ENCODE results near the gene CS.
"Not testable (repeated sequence)": the region's sequence is repeated elsewhere in the genome, so short reads cannot be mapped to it uniquely, and the experiment has no call there.

Gene CS

DNA sequence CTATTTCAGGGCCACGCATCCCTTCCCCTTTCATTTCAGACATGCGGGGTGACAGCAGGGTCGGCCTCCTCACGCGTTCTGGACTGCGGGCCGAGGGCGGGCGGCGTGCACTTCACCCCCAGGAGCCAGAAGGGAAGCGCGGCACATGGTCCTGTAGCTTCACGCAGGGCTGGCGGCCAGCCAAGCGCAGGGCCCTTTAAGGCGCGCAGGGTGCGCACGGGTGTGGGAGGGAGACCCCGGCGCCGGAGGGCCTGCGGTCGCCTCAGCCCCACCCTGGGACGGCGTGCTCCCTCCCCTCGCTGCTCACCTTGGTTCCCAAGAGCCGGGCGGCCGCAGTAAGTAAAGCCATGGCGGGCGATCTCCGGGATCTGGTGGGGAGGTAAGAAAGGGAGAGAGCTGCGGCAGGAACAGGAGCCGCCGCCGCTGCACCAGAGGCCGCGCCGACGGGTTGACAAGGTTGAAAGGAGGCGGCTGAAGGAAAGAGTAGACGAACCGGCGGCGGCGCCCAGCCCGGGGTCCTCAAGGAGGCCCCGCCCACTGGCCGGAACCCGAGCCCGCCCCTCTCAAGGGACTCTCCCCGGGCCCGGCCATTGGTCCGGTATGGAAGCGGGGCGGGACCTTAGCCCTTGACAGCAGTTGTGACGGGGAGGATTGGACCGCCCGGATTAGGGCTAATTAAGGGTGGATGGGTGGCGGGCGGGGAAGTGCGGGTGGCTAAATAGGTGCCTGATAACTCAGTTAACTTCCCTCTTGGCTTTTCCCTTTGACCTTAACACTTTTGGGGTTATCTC is at the start of gene CS:
Gene CS (minus strand): TSS at position 478 of the 791 bp plus-strand sequence. CDS start 129 bp downstream, at position 349.
- peak; percentile 87 for DNase-seq (ENCODE audit: low read depth)

DNA sequence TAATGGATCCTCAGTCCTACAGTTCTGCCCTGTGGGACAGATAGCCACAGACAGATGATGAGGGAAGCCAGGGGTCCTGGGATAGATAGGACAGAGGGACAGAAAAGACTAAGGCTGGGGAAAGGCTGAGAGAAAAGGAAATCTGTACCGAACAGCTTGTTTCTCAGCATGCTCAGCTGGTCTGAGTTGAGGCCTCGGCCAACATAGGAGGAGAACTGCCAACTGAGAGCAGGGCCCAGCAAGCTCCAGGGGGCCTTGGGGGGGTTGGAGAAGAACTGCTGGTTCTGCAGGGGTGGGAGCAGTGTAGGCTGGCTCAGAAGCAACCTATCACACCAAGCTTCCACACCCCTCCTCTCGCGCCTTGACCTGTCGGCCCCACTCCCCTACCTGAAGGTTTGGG is 48.6 kb upstream of the CS start:
- DNase-seq (ENCODE audit: low read depth), result no peak

DNA sequence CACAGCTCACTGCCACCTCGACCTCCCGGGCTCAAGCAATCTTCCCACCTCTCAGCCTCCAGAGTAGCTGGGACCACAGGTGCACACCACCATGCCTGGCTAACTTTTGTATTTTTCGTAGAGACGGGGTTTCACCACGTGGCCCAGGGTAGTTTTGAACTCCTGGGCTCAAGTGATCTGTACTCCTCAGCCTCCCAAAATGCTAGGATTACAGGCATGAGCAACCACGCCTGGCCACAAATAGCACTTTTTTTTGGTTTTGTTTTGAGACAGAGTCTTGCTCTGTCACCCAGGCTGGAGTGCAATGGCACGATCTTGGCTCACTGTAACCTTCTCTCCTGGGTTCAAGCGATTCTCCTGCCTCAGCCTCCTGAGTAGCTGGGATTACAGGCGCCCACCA is 47.1 kb upstream of the CS start:
- not testable (repeated sequence) for DNase-seq (ENCODE audit: low read depth)

DNA sequence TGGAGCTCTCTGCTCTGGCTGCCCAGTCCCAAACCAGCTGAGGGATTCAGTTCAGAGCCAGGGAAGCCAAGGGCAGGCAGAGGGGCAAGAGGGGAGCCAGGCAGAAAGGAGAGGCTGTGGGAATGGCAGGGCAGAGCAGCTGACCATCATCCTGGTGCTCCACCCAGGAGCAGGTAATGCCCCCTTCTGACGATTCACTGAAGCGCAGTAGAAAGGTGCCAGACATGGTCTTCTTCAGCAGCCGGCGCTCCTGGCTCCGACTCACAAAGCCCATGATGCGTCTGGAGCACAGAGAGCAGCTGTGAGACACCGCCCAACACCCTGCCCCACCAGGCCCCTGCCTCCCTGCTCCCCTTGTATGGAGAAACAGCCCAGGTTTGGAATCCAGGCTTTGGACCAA is 46.5 kb upstream of the CS start:
- no peak for DNase-seq (ENCODE audit: low read depth)

DNA sequence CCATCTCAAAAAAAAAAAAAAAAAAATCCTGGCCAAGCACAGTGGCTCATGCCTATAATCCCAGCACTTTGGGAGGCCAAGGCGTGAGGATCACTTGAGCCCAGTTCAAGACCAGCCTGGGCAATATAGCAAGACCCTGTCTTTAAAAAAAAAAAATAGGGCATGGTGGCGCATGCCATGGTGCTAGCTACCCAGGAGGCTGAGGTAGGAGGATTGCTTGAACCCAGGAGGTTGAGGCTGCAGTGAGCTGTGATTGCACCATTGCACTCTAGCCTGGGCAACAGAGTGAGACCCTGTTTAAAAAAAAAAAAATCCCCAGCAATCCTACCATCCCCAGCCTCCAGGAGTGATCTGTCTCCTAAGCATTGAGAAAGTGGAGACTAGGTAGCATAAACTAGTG is 42.2 kb upstream of the CS start:
- DNase-seq (ENCODE audit: low read depth), result not testable (repeated sequence)

DNA sequence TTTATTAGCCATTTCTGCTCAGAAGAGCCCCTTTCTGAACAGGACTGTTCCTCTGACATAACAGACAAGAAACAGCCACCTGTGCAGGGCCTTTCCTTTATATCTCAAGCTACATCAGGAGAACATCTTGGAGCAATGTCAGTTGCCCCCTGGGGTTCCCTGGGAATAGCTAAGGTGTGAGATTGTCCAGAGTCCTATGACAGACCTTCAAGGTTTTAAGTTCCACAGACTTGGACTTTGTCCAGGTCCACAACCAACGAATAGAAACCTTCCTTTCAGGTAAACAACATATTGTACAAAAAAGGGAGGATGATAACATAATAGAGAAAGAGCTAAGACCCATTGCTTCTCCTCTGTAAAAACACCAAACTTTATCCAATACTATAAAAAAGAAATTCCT is 41.5 kb upstream of the CS start:
- no peak for DNase-seq (ENCODE audit: low read depth)

DNA sequence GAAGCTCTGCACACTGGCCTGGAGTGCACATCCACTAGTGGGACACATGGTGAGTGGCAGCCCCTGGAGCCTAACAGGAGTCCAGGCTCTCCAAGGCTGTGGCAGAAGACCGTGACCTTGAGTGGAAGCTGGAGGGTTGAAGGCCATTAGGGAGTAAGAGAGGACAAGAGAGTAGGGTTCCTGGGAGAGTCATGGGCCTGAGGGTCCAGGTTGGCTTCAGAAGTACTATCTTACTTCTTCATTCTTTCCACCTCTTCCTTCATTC is 39.0 kb upstream of the CS start:
- DNase-seq (ENCODE audit: low read depth), result no peak

DNA sequence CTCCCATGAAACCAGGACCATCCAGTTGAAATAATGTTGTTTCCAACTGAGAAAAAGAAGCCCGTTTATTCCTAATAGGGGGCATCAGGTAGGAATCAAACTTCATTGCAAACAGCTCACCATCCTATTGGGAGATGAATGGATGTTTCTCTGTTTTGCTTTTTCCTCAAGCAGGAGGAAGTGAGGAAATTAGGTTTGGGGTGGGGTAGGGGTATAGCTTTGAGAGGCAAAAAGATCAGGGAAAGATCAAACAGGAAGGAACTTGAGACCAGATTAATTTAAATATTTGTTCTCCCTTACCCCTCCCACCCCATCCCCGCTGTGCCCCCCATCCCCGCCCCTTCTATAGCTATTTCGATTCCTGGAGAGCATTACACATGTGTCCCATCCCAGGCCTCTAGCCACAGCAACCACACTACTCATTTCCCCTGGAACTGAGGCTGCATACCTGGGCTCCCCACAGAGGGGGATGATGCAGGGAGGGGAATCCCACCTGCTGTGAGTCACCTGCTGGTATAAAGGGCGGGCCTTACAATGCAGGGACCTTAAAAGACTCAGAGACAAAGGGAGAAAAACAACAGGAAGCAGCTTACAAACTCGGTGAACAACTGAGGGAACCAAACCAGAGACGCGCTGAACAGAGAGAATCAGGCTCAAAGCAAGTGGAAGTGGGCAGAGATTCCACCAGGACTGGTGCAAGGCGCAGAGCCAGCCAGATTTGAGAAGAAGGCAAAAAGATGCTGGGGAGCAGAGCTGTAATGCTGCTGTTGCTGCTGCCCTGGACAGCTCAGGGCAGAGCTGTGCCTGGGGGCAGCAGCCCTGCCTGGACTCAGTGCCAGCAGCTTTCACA is 38.4 kb upstream of the CS start, which contains the start of gene IL23A:
Gene IL23A (plus strand): TSS at position 577 of the 850 bp plus-strand sequence. CDS start 161 bp downstream, at position 738.
- no peak for DNase-seq (ENCODE audit: low read depth)

DNA sequence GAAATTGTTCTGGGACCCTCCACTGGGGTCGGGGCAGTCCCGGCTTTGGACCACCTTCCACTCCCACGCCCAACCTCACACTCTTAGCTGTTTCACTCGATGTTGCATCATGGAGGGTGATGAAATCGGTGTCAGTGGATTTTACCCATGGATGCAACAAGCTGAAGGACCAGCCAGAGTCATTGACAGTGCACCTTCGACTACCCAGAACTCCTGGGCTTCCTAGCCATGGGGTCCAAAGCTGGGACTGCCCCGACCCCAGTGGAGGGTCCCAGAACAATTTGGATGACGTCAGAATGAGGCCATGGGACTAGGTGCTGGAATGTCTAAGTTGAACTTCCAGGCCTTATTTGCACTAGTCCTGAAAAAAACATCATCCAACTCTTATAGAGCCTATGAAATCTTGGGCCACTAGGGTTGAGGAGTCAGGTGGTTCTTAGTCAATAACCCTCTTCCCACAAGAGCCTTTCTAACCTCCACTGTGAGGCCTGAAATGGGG is 37.7 kb upstream of the CS start:
- no peak for DNase-seq (ENCODE audit: low read depth)

DNA sequence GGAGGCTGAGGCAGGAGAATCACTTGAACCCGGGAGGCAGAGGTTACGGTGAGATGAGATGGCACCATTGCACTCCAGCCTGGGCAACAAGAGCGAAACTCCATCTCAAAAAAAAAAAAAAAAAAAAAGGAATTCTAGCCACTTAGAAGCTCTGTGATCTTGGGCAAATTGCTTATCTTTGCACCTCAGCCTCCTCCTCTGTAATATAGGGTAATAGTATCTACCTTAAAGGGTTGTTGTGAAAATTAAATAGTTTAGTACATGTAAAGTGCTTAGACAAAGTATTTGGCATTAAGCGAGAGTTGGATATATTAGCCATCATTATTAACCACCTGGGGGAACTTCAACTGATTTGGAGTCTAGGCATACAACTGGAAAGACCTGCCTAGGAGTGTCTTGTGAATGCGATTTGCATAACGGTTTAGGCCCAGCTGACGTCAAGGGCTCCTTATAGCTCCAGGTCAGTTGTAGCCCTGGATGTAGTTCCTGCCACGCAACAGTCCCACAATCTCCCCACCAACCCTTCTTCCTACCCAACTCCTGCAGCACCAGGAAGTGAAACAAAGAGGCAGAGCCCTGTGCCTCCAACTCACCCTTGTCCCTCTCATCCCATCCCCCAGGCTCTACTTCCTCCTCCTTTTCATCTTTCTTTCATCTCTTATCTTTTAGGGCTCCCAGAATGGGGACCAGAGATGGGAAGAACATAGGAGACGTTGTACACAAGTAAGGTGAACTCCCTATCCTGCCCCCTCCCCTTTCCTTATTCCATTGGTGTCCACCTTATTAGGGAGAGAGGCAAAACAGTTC is 36.4 kb upstream of the CS start:
- DNase-seq (ENCODE audit: low read depth), result no peak

DNA sequence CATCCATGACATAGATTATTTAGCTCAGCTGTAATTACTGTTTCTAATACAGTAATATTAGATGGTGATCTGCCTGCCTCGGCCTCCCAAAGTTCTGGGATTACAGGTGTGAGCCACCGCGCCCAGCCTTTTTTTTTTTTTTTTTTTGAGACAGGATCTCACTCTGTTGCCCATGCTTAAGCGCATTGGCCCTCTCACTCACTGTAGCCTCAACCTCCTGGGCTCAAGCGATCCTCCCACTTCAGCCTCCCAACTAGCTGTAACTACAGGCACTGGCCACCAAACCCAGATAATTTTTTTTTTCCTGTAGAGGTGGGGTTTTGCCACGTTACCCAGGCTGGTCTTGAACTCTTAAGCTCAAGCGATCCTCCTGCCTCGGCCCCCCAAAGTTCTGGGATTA is 35.4 kb upstream of the CS start:
- not testable (repeated sequence) for DNase-seq (ENCODE audit: low read depth)

DNA sequence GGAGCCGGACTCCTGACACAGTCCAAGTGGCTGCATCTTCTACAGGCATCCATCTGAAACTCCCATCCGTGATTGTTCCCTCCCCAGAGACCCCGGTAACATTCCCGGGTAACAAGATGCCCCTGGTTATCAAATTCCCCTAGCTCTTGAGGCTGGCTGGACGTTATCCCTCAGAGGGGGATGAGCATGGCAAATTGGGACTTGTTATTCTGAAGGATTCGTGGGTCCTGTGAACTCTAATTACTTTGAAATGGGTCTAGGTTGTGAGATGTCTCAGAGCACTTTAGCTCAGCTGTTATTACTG is 34.3 kb upstream of the CS start:
- no peak for DNase-seq (ENCODE audit: low read depth)

DNA sequence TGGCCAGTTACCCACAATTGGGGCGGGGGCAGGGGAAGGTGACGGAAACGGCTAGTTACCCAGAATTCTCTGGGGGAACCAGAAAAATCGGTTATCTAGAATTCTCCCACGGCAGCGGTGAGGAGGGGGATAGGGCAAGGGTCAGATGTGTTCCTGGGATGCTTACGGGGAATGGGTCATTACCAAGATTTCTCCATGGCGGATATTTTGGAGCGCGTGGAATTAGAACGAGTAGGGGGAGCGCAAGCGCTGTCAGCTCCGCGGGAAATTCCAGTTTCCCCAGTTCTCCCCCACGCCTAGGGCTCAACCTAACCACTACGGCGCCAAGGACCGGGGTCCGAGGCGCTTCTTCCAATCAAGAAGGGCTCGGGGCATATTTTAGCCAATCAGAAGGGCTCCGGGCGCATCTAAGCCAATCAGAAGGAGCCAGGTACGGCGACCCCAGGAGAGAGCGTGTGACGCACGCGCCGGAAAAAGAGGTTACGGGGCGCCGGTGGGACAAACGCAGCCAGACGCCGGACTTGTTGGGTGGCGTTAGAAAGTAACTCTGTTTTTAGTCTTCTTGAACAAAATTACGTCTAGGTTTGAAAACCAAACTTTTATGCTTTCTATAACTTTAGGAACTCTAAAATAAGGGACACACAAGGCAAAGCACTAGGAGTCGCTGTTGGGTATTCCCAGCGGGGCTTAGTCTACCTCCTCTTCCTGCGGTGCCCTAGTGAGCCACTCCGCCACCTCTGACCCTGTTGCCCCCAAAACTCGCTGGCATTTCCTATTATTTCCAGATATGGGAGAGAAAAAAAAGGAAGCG is 33.8 kb upstream of the CS start, which contains the start of gene PAN2:
Gene PAN2 (minus strand): TSS at position 322 of the 811 bp plus-strand sequence. CDS start 906 bp downstream, outside the sequence.
- peak; percentile 69 for DNase-seq (ENCODE audit: low read depth)

DNA sequence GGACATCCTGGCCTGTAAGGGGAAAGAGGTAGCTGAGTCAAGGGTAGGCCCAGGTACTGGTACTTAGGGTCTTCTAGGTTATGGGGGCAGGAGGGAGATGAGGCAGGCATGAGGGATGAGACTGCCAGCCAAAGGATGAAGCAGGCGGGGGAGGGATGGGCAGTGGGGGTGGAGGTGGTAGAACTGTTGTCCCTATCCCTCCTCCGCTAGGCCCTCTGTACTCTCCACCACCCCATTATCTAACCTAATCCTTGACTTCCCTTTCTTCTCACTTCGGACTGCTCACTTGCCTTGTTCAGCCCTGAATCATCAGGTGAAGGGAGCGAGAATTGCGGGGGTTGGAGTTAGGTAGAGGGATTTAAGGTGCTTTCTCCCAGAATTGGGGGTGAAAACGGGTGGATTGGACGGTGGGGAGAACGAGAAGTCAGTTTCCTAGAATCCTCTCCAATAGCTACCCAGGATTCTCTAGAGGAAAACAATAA is 33.1 kb upstream of the CS start:
- DNase-seq (ENCODE audit: low read depth), result no peak

DNA sequence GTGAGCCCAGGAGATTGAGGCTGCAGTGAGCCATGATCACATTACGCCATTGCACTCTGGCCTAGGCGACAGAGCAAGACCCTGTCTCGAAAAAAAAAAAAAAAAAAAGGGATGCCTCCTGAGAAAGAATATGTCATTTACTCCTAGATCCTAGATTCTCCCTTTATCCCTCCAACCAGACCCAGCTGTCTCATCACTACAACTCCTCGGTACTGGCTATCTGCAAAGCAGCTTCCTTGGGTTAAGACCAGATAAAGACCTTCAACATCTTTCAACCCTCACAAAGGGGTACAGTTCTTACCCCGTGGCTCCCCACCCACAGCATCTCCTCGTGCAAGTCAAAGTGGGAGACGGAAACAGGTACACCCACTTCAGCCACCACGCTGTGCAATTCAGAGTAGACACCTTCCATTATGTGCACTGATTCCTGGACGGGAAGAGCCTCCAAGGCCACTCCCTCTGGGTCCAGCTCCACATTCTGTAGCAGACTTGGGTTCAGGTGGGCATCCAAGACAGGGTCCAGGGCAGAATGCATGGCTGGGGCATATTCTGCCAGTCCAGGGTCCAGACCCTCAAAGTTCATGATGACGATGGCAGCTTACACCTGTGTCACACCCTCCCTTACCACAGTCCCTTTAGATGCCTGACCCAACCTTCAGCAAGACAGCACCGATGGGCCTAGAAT is 32.5 kb upstream of the CS start:
- no peak for DNase-seq (ENCODE audit: low read depth)

DNA sequence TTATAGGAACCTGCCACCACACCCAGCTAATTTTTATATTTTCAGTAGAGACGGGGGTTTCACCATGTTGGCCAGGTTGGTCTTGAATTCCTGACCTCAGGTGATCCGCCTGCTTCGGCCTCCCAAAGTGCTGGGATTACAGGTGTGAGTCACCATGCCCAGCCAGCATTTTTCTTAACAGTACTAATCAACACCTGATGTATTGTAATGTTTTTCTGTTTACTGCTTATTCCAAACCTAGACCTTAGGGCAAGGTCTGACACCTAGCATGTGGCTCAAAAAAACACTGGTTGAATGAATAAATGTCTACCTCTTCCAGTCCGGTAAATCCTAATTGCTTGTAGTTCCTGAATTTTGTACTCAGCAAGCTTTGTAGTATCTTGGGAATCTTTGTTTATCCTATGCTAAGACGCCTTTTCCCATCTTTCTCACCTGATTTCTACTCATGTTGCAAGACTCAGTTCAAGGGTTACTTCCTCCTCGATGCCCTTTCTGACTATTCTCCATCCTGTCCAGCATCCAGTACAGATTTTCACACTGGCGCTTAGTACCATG is 30.9 kb upstream of the CS start:
- no peak for DNase-seq (ENCODE audit: low read depth)

DNA sequence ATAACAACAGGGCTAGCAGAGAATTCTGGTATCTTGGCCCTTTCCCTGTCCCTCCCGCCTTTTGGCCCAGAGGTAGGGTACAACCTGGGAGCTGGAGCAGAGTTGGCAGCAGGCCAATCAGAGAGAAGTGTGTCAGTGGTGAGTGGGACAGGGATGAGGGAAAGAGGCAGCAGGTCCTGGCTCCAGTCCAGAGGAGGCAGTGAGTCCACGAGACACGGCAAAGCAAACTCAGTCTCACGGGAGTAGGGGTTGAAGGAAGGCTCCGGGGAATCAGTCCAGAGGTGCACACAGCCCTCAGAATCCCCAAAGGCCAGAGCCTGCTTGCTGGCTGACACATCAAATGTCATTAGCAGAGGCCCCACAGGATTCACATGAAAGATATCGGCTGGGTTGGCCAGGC is 26.4 kb upstream of the CS start:
- DNase-seq (ENCODE audit: low read depth), result no peak

DNA sequence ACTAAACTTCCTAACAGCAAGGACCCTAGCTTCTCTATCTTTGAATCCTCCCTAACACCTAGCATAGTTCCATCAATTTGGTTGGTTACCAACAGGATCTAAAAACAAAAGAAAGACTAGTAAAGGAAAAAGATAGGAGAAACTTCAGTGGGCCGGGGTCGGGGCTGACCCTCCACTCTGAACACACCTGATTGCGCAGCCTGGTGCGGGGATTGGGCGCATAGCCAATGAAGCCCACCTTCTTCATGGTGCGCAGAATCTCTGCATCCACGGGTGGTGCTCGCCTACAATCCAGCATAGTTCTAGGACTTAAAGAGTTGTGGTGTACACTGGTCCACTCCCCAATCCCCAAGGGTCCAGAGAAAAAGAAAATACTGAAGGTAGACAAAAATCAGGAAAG is 26.0 kb upstream of the CS start:
- DNase-seq (ENCODE audit: low read depth), result no peak

DNA sequence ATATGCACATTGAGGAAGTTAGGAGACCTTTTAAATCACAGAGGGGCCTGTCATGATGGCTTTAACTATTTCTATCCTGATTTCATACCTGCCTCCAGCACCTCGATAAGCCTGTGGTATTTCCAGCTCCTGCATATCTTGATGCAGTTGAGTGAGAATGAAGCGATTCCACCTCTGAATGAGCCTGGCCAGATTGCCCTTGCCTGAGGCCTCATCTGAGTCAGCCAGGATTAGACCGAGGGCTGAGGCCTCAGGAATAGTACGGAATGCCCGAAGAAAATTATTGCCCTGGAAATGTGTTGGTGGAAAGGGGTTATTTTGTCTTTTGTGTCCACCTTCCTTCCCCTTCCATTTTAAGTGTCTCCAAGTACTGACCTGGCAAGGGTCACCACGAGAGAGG is 24.1 kb upstream of the CS start:
- no peak for DNase-seq (ENCODE audit: low read depth)

DNA sequence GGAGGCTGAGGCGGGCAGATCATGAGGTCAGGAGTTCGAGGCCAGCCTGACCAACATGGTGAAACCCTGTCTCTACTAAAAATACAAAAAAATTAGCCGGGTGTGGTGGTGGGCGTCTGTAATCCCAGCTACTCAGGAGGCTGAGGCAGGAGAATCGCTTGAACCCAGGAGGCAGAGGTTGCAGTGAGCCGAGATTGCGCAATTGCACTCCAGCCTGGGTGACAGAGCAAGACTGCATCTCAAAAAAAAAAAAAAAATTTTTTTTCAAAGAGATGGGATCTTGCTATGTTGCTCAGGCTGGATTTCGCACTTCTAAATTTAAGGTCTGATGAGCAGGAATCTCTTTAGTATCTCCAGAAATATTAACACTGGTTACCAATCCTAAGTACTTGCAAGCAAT is 21.5 kb upstream of the CS start:
- DNase-seq (ENCODE audit: low read depth), result not testable (repeated sequence)

DNA sequence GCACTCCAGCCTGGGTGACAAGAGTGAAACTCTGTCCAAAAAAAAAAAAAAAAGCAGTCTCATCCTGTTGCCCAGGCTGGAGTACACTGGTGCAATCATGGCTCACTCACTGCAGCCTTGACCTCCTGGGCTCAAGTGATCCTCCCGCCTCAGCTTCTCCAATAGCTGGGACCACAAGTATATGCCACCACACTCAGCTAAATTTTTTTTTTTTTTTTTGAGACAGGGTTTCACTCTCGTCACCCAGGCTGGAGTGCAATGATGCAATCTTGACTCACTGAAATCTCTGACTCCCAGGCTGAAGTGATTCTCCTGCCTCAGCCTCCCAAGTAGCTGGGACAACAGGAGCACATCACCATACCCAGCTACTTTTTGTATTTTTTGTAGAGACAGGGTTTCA is 20.9 kb upstream of the CS start:
- DNase-seq (ENCODE audit: low read depth), result no peak
